Measurements from ENCODE around the gene STARD10. TPM values are rescaled to one million over a fixed set of nuclear protein-coding genes. Genes with fewer than 3 reads are reported as not detected.
"Not testable (repeated sequence)": the region's sequence is repeated elsewhere in the genome, so short reads cannot be mapped to it uniquely, and the experiment has no call there.

The STARD10 gene
- polyA plus RNA-seq, 3 donors: 49.3 to 142 (median 53.8) TPM

DNA sequence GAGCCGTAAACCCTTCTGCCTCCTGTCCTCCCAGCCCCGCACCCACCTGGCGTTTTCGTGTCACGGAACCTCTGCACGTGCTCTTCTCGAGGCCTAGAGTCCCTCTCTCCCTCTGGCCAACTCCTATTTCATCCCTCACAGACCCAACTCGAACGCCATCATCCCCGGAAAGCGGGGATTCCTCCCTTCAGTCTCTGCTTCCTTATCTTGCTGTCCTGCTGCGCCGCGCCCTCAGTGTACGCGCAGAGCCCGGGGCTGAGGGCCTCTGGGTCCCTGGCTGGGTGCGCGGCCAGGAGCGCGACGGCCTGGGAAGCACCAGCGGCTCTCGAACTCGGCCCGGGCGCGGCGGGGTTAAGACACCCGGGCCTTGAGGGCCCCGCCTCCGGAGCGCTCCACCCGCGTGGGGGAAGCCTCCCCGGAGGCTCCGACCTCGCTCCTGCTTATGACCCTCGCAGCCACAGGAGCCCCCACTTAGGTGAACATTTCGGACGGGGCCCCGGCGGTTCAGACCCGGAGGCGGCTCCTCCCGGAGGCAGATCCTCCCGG lies 20.0 kb upstream of the STARD10 start:
- WGBS, 3 donors: 0% methylated on average over 46 to 47 of the region's 47 CpGs
- peak overlapping the region; percentile 85 for H3K27ac ChIP-seq (ENCODE audit: low read depth, low read length)

DNA sequence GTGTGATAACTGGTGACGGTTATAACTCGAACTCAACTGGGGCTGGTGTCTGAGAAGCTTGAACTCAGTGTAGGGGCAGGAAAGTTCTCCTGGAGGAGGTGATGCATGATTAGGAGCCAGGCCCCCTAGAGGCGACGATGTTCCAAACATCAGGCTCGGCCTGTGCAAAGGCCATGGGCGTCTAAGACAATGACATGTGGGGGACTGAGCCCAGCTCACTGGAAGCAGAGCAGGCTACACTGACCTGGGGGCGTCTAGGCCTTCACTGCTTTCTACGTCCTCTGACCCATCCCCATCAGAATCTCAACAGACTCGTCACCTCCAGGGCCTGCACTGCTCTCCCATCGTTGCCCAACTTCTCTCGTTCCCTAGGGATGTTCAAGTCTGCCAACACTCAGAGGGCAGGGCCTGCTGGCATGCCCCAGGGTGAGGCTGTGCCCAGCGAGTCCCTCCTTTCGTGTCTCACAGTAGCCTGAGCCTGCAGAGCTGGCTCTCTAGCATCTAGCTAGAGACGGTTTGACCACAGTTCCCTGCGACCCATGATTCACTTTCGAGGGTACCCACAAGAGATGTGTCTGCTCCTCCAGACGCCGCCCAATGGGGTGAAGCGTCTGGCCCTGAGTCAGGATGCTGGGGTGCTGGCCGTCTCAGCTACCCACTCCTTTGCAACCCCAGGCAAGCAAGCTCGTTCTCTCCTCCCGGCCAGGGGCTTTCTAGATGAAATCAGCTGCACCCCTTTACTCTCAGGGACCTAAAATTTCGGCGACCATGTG lies 19.3 kb upstream of the STARD10 start:
- no peak overlapping the region for H3K27ac ChIP-seq (ENCODE audit: low read depth, low read length)
- 9 to 26% (median 11%) methylated on average over 24 of the region's 24 CpGs for WGBS, 3 donors

DNA sequence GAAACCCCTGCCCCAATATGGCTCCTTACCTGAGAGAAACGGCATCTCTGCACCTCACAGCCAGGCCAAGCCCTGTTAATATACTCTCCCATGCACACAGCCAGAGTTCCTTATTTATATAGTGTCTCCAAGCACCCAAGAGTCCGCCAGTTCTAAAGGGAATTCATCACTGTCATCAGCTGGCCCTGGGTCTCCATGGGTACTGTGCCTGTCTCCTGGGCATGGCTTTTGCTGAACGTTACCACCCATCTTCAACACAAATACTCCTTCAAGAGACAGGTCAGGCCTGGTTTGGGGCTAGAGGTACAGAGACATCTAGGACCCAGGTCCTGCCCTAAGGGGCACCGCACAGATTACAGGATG lies 18.7 kb upstream of the STARD10 start:
- H3K27ac ChIP-seq (ENCODE audit: low read depth, low read length): no peak overlapping the region
- 37 to 44% (median 38%) methylated on average over 4 of the region's 4 CpGs for WGBS, 3 donors

DNA sequence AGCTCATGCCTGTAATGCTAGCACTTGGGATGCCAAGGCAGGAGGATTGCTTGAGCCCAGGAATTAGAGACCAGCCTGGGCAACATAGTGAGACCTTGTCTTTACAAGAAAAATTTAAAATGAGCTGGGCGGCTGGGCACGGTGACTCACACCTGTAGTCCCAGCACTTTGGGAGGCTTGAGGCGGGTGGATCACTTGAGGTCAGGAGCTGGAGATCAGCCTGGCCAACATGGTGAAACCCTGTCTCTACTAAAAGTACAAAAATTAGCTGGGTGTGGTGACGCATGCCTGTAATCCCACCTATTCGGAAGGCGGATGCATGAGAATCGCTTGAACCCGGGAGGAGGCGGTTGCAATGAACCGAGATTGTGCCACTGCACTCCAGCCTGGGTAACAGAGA lies 17.8 kb upstream of the STARD10 start:
- H3K27ac ChIP-seq (ENCODE audit: low read depth, low read length): not testable (repeated sequence)
- WGBS, 3 donors: 94 to 97% (median 97%) methylated on average over 10 of the region's 10 CpGs

DNA sequence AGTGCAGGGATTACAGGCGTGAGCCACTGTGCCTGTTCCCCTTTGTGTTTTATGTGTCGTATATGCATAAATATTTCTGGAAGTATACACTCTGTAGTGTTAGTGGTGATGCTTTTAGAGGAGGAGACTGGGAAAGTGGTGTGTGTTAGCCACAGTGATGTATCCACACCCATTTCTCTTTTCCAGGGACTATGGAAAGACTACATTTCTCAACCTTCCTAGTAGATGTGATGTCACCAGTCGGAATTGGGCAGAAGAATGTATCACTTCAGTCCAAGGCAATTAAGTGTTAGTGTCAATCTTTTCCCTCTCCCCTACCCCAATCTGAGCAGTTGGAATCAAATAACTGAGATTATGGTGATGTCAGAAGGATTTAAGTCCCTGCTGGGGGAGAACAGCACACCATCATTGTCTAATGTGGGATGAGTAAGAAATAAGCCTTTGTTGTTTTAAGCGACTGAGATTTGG lies 14.5 kb upstream of the STARD10 start:
- WGBS, 3 donors: 69 to 87% (median 76%) methylated on average over 4 of the region's 4 CpGs
- no peak overlapping the region for H3K27ac ChIP-seq (ENCODE audit: low read depth, low read length)

DNA sequence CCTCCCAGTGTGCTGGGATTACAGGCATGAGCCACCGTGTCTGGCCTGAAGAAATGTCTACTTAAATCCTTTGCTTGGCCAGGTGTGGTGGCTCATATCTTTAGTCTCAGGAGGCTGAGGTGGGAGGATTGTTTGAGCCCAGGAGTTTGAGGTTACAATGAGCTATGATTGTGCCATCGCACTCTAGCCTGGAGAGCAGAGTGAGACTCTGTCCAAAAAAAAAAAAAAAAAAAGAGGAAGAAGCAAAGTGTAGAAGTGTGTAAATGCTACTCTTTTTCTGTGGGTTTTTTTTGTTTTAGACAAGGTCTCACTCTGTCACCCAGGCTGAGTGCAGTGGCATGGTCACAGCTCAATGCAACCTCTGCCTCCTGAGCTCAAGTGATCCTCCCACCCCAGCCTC lies 13.9 kb upstream of the STARD10 start:
- WGBS, 3 donors: 46 to 79% (median 75%) methylated on average over 2 of the region's 2 CpGs
- H3K27ac ChIP-seq (ENCODE audit: low read depth, low read length): no peak overlapping the region

DNA sequence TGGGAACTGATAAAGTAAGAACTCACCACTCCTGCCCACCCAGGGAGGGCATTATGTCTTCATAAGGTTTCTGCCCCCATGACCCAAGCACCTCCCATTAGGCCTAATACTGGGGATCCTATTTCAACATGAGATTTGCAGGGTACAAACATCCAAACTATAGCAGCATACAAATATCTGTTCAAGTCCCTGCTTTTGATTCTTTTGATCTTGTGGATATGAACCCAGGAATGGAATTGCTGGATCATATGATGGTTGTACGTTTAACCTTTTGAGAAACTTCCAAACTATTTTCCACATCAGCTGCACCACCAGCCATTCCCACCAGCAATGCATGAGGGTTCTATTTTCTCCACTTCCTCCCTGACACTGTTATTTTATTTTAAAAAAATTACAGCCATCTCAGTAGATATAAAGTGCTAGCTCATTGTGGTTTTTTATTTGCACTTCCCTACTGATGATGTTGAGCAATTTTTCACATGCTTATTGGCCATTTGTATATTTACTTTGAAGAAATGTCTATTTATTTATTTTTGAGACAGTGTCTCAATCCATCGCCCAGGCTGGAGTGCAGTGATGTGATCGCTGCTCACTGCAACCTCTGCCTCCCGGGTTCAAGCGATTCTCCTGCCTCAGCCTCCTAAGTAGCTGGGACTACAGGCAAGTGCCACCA lies 13.3 kb upstream of the STARD10 start:
- H3K27ac ChIP-seq (ENCODE audit: low read depth, low read length): no peak overlapping the region
- WGBS, 3 donors: 53 to 87% (median 66%) methylated on average over 5 of the region's 5 CpGs

DNA sequence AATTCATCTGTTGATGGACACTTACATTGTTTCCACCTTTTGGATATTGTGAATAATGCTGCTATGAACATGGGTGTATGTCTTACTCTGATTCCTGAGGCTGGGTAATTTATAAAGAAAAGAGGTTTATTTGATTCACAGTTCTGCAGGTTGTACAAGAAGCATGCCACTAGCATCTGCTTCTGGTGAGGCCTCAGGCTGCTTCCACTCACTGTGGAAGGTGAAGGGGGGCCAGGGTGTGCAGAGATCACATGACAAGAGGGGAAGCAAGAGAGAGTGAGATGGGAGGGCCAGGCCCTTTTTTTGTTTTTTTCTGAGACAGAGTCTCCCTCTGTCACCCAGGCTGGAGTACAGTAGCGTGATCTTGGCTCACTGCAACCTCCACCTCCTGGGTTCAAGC lies 12.5 kb upstream of the STARD10 start:
- 90 to 100% (median 91%) methylated on average over 1 of the region's 1 CpG for WGBS, 3 donors
- H3K27ac ChIP-seq (ENCODE audit: low read depth, low read length): not testable (repeated sequence)

DNA sequence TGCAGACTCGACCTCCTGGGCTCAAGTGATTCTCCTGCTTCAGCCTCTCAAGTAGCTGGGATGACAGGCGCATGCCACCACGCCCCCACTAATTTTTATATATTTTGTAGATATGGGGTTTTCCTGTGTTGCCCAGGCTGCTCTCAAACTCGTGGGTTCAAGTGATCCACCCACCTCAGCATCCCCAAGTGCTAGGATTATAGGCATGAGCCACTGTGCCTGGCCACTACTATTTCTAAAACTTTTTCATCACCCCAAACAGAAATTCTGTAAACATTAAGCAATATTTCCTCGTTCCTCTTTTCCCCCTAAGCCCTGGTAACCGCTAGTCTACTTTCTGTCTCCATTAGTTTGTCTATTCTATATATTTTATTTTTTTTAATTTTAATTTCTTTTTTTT lies 11.4 kb upstream of the STARD10 start:
- WGBS, 3 donors: 62 to 88% (median 65%) methylated on average over 6 of the region's 6 CpGs
- H3K27ac ChIP-seq (ENCODE audit: low read depth, low read length): no peak overlapping the region

DNA sequence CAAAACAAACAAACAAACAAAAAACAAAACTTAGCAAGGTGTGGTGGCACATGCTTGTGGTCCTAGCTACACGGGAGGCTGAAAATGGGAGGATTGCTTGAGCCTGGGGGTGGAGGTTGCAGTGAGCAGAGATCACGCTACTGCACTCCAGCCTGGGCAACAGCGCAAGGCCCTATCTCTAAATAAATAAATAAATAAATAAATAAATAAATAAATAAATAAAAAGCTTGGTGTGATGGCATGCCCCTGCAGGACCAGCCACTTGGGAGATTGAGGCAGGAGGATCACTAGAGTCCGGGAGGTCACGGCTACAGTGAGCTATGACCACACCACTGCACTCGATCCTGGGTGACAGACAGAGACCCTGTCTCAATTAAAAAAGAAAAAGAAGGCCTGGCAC lies 9.0 kb upstream of the STARD10 start:
- 85 to 97% (median 89%) methylated on average over 6 of the region's 6 CpGs for WGBS, 3 donors
- no peak overlapping the region for H3K27ac ChIP-seq (ENCODE audit: low read depth, low read length)

DNA sequence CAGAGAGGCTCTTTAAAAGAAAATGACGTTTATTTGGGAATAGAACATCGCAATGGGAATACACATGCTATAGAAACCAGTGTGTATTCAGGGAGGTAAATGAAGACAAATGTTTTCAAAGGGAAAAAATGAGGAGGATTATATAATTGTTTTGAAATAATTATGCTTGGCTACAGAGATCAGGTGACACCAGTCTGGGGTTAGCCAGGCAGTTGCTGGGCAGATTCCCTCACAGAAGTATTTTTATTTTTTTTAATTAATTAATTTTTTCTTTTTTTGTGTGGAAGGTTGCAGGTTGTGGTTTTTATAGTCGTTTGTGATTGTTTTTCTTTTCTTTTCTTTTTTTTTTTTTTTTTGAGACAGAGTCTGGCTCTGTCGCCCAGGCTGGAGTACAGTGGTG lies 5.6 kb upstream of the STARD10 start:
- WGBS, 3 donors: 66 to 74% (median 68%) methylated on average over 4 of the region's 4 CpGs
- H3K27ac ChIP-seq (ENCODE audit: low read depth, low read length): no peak overlapping the region

DNA sequence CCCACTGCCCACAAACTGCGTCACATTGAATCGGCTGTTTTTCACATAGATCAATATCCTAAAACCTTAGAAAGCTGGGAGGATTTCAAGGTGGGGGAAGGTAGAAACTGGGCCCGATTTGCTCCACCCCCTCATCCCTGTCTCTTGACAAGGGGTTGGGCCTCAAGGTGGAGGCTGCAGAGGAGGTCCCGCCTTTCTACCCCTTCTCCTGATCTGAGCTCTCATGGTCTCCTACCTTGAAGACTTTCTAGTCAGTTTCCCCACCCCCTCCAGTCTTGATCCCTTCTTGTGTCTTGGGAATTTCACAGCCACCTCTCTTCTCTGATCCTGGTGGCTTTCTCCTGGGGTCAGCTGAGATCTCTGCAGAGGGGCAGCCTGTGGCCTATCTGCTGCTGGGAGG lies 4.5 kb upstream of the STARD10 start:
- WGBS, 3 donors: 74 to 88% (median 81%) methylated on average over 4 of the region's 4 CpGs
- H3K27ac ChIP-seq (ENCODE audit: low read depth, low read length): no peak overlapping the region

DNA sequence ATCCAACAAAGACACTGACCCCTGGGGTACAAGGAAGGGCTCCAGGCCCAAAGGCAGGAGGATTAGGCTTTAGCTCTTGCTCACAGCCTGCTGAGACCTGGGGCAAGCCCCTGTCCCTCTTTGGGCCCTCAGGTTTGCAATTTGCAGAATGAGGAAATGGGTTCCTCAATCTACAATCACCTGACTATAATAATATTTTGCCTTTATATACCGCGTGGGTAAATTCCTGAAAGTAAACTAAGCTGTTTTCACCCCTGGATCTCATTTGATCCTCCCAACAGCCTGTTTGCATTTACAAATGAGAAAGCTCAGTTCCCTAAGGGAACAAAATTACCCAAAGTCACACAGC lies 797 bp downstream of the STARD10 start:
- 42 to 55% (median 48%) methylated on average over 2 of the region's 2 CpGs for WGBS, 3 donors
- H3K27ac ChIP-seq (ENCODE audit: low read depth, low read length): no peak overlapping the region

DNA sequence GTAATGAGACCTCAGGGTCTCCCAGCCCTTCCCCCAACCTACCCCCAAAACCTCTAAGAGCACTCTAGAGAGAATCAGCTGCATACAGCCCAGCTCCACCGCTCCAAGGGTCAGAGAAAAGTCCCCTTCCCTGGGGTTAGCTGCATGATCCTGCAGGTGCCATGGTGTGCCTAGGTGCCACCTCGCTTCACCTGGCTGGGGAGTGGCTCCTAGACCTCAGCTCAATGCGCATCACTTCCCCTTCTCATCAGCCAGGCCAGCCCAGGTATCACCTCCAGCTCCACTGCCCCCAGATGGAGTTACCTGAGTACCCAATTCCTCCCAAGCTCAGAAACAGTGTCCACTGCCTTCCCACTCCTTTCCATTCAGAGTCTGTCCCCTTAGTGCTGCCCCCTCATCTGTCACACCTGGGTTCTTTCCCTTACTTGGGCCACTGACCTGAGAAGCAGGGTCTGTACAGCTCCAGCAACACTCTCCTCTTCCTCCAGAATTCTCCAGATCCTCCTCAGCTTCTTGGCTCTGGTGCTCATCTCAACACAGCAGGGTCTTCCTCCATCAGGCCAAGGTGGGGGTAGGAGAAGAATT lies 1.3 kb downstream of the STARD10 start:
- WGBS, 3 donors: 91 to 95% (median 94%) methylated on average over 3 of the region's 3 CpGs
- H3K27ac ChIP-seq (ENCODE audit: low read depth, low read length): no peak overlapping the region

DNA sequence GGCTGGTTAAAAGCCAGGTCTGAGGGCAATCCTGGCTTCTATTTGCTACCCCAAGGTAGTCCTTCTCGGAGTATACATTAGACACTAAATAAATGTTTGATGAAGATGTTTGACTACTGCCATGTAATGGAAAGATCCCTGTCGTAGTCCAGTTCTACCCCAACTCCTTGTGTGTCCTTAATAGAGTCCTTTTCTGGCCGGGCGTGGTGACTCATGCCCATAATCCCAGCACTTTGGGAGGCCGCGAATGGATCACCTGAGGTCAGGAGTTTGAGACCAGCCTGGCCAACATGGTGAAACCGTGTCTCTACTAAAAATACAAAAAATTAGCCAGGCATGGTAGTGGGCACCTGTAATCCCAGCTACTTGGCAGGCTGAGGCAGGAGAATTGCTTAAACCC lies 2.6 kb downstream of the STARD10 start:
- not testable (repeated sequence) for H3K27ac ChIP-seq (ENCODE audit: low read depth, low read length)
- WGBS, 3 donors: 85 to 91% (median 90%) methylated on average over 7 of the region's 7 CpGs

DNA sequence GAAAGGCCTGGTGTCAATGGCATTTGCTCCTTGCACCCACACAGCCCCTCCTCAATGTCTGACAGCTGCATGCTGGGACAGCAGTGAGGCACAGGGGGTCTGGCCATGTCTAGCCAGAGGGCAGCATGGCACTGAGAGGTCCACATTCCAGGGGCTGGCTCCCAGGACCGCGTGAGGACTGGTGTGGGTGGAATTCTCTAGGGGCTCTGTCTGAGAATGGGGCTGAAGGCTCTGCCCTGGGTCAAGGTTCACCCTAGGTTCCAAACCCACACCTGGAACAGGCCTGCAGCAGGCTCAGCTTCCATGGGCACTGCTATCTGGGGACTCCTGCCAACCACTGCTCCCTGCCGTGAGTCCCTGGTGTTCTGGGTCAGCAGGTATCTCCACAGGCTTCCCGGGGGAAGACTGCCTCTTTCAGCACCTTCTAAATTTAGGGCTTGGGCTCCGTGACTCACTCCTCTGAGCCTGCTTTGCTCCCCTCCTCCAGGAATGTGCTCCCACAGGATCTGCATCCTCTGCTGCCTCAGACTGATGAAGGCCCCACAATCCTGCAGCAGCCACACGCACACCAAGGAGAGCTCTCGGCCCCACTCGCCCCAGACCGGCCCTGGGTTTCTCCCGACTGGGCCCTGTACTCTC lies 4.2 kb downstream of the STARD10 start:
- WGBS, 3 donors: 63 to 79% (median 74%) methylated on average over 10 of the region's 10 CpGs
- H3K27ac ChIP-seq (ENCODE audit: low read depth, low read length): no peak overlapping the region

DNA sequence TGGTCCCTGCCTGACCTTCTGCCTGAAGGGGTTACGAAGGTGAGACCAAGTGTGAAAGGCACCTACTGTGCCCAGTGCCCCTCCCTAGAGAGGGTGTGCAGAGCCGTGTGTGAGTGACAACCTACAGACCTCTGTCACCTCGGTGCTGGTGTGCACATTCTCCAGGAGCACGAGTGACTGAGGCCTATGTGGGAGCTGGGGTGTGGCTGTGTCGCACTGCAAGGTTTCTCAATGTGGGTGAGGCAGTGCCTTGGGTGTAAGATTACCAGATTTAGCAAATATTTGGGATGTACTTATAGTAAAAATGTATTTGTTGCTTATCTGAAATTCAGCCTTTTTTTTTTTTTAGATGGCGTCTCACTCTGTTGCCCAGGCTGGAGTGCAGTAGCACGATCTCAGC lies 5.6 kb downstream of the STARD10 start:
- H3K27ac ChIP-seq (ENCODE audit: low read depth, low read length): no peak overlapping the region

DNA sequence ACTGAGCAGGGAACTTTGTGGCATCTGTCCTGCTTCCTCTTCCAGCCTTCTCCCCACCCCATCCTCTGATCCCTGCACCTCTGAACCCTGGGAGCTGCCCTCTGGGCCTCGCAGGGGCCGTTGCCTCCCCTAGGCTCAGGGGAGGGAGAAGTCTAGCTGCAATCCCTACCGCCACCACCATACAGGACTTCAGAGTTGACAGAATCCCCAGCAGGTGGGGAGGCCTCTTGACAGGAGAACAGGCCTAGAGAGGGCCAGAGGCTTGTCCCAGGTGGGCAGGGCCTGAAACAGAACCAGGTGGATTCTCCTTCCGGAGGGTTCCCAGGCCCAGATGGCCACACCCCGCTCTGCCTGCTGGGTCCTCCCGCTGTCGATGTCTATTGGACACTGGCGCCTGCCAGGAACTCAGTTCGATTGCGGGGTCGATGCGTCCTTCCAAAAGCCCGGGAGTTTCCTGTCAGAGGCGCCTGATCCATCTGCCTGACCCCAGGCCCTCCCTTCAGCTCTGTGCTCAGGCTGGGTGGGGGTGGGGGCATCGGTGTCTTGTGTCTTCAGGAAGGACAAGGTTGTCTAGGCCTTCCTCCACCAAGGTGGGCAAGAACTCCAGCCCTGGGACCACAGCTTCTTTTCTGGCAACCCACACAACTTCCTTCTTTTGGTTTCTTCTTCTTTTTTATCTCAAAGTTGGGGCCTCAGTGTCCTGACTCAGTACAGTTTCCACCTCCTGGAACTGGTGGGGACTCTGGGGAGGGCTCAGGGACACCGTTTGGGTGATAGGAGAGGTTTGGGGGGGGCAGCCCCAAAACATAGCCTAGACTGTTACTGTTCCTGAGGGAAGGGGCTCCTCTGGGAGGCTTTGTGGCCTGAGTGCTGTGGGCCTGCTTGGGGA lies 6.4 kb downstream of the STARD10 start:
- no peak overlapping the region for H3K27ac ChIP-seq (ENCODE audit: low read depth, low read length)
- 45 to 58% (median 50%) methylated on average over 16 of the region's 16 CpGs for WGBS, 3 donors

More for the DNA sequence above, 5.6 kb downstream of the STARD10 start:
- 66 to 74% (median 73%) methylated on average over 7 of the region's 7 CpGs for WGBS, 3 donors
